ENCODE data around the gene MAMLD1. TPM values are rescaled to one million over a fixed set of nuclear protein-coding genes. Genes with fewer than 3 reads are reported as not detected.

MAMLD1 gene
- total and polyA plus RNA-seq, 9 of the 15 experiments (the other 6 are each of a cell fraction or from before 2014, with no cell fraction given): 0.12 to 0.18 TPM; not detected in 7

DNA sequence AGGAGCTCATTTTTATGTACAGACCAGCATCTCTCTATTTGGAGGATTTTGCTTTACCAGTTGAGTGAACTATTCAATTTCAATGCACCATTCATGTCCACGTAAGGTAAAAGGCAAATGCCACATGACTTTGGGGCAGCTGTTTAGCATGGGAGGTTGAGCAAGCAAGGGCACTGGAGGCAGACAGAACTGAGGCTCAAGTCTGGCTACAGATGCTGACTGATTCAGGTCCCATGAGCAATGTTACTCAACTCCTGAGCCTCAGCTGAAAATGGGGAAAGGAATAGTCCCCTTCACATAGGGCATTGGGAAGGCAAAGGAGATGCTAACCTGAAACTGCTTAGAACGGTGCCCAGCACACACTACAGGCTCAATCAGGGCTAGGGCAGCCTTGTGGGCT lies 112.3 kb downstream of the MAMLD1 start:
- H3K9me1 ChIP-seq (ENCODE audit: control insufficient read depth, insufficient read depth, low read length): no peaks in the 10 kb centered on the region
- H3K9ac ChIP-seq (ENCODE audit: insufficient read depth in 1 of 2, low read depth in 2 of 2, low read length in 2 of 2): no peak overlapping the region
- TF ChIP-seq HDAC6 (IDR thresholded peaks at IDR 0.05; ENCODE audit: low read depth, low read length): no peak
- no peak for TF ChIP-seq ADNP (tag; IDR thresholded peaks at IDR 0.05)
- no peak for TF ChIP-seq SMAD4 (CRISPR knock-in tag; conservative IDR thresholded peaks at IDR 0.05)
- TF ChIP-seq CREM (IDR thresholded peaks at IDR 0.05; ENCODE audit: low read depth): no peak
- H3K27ac ChIP-seq (ENCODE audit: extremely low read depth, low read depth, low read length): no peak overlapping the region
- BruUV-seq (replicated peaks): no TSS peak
- H3K79me2 ChIP-seq (ENCODE audit: control insufficient read depth, insufficient read depth, low read length): no peaks in the 10 kb centered on the region
- POLR2A ChIA-PET: no interaction called here
- H3K9me3 ChIP-seq (replicated peaks; ENCODE audit: control insufficient read depth, insufficient read depth, low read depth, low read length): no peaks in the 10 kb centered on the region
- H4K20me1 ChIP-seq (replicated peaks; ENCODE audit: control insufficient read depth, insufficient read depth, low read length): no peaks in the 10 kb centered on the region
- H3K27me3 ChIP-seq (ENCODE audit: control insufficient read depth in 2 of 2, insufficient read depth in 2 of 2, low read length in 2 of 2): peaks cover 2 to 48% of the 10 kb centered on the region in 2 experiments
- H3K36me3 ChIP-seq (ENCODE audit: control insufficient read depth, insufficient read depth, low read length): no peaks in the 10 kb centered on the region
- no peak overlapping the region for H3K4me3 ChIP-seq
- no peak for ATAC-seq
- intact Hi-C loops (cut with micrococcal nuclease) (no loop called here), in situ Hi-C loops (cut with MboI) (no loop called here)
- WGBS (ENCODE audit: insufficient coverage, low coverage, missing lambda C conversion rate): 0% methylated on average over 2 of the region's 2 CpGs
- H3K4me1 ChIP-seq (replicated peaks in 1 of 2; ENCODE audit: control insufficient read depth in 2 of 2, insufficient read depth in 2 of 2, low read length in 2 of 2): no peaks in the 10 kb centered on the region
- CTCF ChIA-PET (ENCODE audit: low intra/inter-chr PET ratio): no interaction called here
- FAIRE-seq: no peak
- no peak overlapping the region for H3K4me2 ChIP-seq (ENCODE audit: insufficient read depth, low read length)
- DNase-seq (ENCODE audit: extremely low read depth in 1 of 4, low spot score in 3 of 4): no peak
- H2AFZ ChIP-seq (ENCODE audit: low read depth, low read length): no peak overlapping the region

DNA sequence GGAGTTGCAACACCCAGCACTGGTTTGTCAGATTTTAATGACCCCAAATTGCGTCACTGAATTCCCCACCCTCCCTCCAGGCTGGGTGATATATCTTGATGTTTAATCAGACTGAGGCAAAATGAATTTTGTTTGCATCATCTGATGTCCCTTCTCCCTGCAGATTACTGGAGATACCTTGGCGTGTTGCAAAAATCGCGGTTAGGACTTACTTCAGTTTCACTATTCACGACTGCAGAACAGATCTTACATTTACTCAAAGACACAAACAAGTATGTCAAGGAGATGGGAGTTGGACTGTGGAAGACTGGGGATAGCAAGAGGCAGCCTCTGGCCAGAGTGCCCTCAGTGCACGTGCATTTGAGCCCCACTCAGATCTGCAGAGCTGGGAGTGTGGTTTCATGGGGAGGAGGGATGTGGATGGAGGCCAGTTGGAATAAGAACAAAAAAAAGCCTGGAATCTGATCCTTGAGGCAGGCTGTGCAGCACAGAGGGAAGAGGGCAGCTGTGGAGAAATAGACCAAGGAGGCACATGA lies 113.1 kb downstream of the MAMLD1 start:
- no peaks in the 10 kb centered on the region for H3K79me2 ChIP-seq (ENCODE audit: control insufficient read depth, insufficient read depth, low read length)
- ATAC-seq (no peak), FAIRE-seq (no peak), DNase-seq (ENCODE audit: extremely low read depth in 1 of 4, low spot score in 3 of 4) (no peak)
- no TSS peak for BruUV-seq (replicated peaks)
- no peaks in the 10 kb centered on the region for H3K9me1 ChIP-seq (ENCODE audit: control insufficient read depth, insufficient read depth, low read length)
- no peak overlapping the region for H3K4me2 ChIP-seq (ENCODE audit: insufficient read depth, low read length)
- CTCF ChIA-PET (ENCODE audit: low intra/inter-chr PET ratio): no interaction called here
- no peaks in the 10 kb centered on the region for H4K20me1 ChIP-seq (replicated peaks; ENCODE audit: control insufficient read depth, insufficient read depth, low read length)
- H3K27me3 ChIP-seq (ENCODE audit: control insufficient read depth in 2 of 2, insufficient read depth in 2 of 2, low read length in 2 of 2): peaks cover 2 to 45% of the 10 kb centered on the region in 2 experiments
- in situ Hi-C loops (cut with MboI): no loop called here
- 2% methylated on average over 6 of the region's 6 CpGs for WGBS (ENCODE audit: insufficient coverage, low coverage, missing lambda C conversion rate)
- intact Hi-C loops (cut with micrococcal nuclease): no loop called here
- POLR2A ChIA-PET: no interaction called here
- no peak overlapping the region for H3K27ac ChIP-seq (ENCODE audit: extremely low read depth, low read depth, low read length)
- no peaks in the 10 kb centered on the region for H3K36me3 ChIP-seq (ENCODE audit: control insufficient read depth, insufficient read depth, low read length)
- no peak overlapping the region for H2AFZ ChIP-seq (ENCODE audit: low read depth, low read length)
- no peaks in the 10 kb centered on the region for H3K4me1 ChIP-seq (replicated peaks in 1 of 2; ENCODE audit: control insufficient read depth in 2 of 2, insufficient read depth in 2 of 2, low read length in 2 of 2)
- no peaks in the 10 kb centered on the region for H3K9me3 ChIP-seq (replicated peaks; ENCODE audit: control insufficient read depth, insufficient read depth, low read depth, low read length)
- H3K4me3 ChIP-seq: no peak overlapping the region
- no peak overlapping the region for H3K9ac ChIP-seq (ENCODE audit: insufficient read depth in 1 of 2, low read depth in 2 of 2, low read length in 2 of 2)
- TF ChIP-seq, protein P1, sequence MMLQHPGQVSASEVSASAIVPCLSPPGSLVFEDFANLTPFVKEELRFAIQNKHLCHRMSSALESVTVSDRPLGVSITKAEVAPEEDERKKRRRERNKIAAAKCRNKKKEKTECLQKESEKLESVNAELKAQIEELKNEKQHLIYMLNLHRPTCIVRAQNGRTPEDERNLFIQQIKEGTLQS (IDR thresholded peaks at IDR 0.05): peak; percentile 29; the same call in 1 of the 2 replicates
- TF ChIP-seq, protein P1 (CRISPR knock-in tag; conservative IDR thresholded peaks at IDR 0.05): no peak
- no peak for TF ChIP-seq CEBPG (CRISPR knock-in tag; IDR thresholded peaks at IDR 0.05)
- TF ChIP-seq CEBPG (tag; conservative IDR thresholded peaks at IDR 0.05 in 1 of 2, IDR thresholded peaks at IDR 0.05 in 1 of 2): peak; percentile 50 to 80
- TF ChIP-seq ZNF79 (CRISPR knock-in tag; IDR thresholded peaks at IDR 0.05; ENCODE audit: low read depth): no peak
- no peak for TF ChIP-seq NR1H2 (CRISPR knock-in tag; IDR thresholded peaks at IDR 0.05)
- no peak for TF ChIP-seq XRCC3 (IDR thresholded peaks at IDR 0.05)
- TF ChIP-seq TSC22D4 (tag; IDR thresholded peaks at IDR 0.05): no peak
- TF ChIP-seq EZH2 (IDR thresholded peaks at IDR 0.05; ENCODE audit: borderline replicate concordance, low read depth, low read length): no peak
- no peak for TF ChIP-seq E2F5 (CRISPR knock-in tag; IDR thresholded peaks at IDR 0.05)
- TF ChIP-seq TAF7 (tag; IDR thresholded peaks at IDR 0.05): no peak
- no peak for TF ChIP-seq CSDE1 (IDR thresholded peaks at IDR 0.05)

All from K562 (cell line).